Measurements from ENCODE around the gene CMC2.
A peak's percentile ranks its signal among the peaks of the same experiment; 100 is the strongest.

Gene CMC2

GRCh38 chr16:81006813-81007695 is at the start of gene CMC2, which contains the start of gene CENPN:
Gene CMC2, minus strand, starts transcription at chr16:81006885. Its CDS starts 9,491 bp downstream, at chr16:80997394.
Gene CENPN, plus strand, starts transcription at chr16:81007214. Its CDS starts 4,726 bp downstream, at chr16:81011940.
- DNase-seq, result peak; percentile 93 to 98 (median 98)

GRCh38 chr16:81053761-81054160 is 47.1 kb upstream of the CMC2 start:
- DNase-seq, result no peak

GRCh38 chr16:81042821-81043220 is 36.1 kb upstream of the CMC2 start:
- DNase-seq, result no peak

- DNase-seq, result no peak
These were observed 35.0 kb upstream of the CMC2 start for GRCh38 chr16:81041696-81042095.

GRCh38 chr16:81040842-81041241 is 34.2 kb upstream of the CMC2 start:
- no peak for DNase-seq

GRCh38 chr16:81040131-81040530 is 33.4 kb upstream of the CMC2 start:
- peak in 1 of 3 experiments; percentile 6 for DNase-seq

- DNase-seq, result peak in 1 of 3 experiments; percentile 9
These were observed 30.2 kb upstream of the CMC2 start for GRCh38 chr16:81036751-81037350.

GRCh38 chr16:81035975-81036750 is 29.5 kb upstream of the CMC2 start:
- peak; percentile 14 to 61 (median 60) for DNase-seq

GRCh38 chr16:81035398-81035974 is 28.8 kb upstream of the CMC2 start, which contains the start of gene ATMIN:
Gene ATMIN, plus strand, starts transcription at chr16:81035842. Its CDS starts 29 bp downstream, at chr16:81035871.
- peak; percentile 88 to 92 (median 91) for DNase-seq

- no peak for DNase-seq
These were observed 23.4 kb upstream of the CMC2 start for GRCh38 chr16:81029930-81030604.

GRCh38 chr16:81026429-81026828 is 19.7 kb upstream of the CMC2 start:
- no peak for DNase-seq

GRCh38 chr16:81018496-81018895 is 11.8 kb upstream of the CMC2 start:
- DNase-seq, result no peak

- no peak for DNase-seq
These were observed 8.0 kb upstream of the CMC2 start for GRCh38 chr16:81014672-81015071.

- no peak for DNase-seq
These were observed 6.3 kb upstream of the CMC2 start for GRCh38 chr16:81012974-81013373.

GRCh38 chr16:81008505-81008789 is 1.8 kb upstream of the CMC2 start:
- no peak for DNase-seq

- DNase-seq, result peak in 2 of 3 experiments; percentile 7 to 81
These were observed 373 bp downstream of the CMC2 start for GRCh38 chr16:81006211-81006812.

- DNase-seq, result peak in 1 of 3 experiments; percentile 30
These were observed 999 bp downstream of the CMC2 start for GRCh38 chr16:81005610-81006161.

GRCh38 chr16:81004646-81005353 is 1.9 kb downstream of the CMC2 start:
- peak; percentile 23 to 69 (median 59) for DNase-seq

GRCh38 chr16:81003610-81004460 is 2.9 kb downstream of the CMC2 start:
- no peak for DNase-seq

- DNase-seq, result no peak
These were observed 3.6 kb downstream of the CMC2 start for GRCh38 chr16:81003064-81003463.
